Cerebellar nuclear complex (tissue), 1 donor: ENCODE measurements around the gene COMMD4.
A peak's percentile ranks its signal among the peaks of the same experiment; 100 is the strongest.
"Not testable (repeated sequence)": the region's sequence is repeated elsewhere in the genome, so short reads cannot be mapped to it uniquely, and the experiment has no call there.

Experiments used
- DNase-seq, 2 experiments: peaks; one replicate each; lab custom pipeline; 2025; lab: John Stamatoyannopoulos, UW

Gene COMMD4

GRCh38 chr15:75335705-75336355, at the start of gene COMMD4:
Gene COMMD4, plus strand, starts transcription at chr15:75336063. Its CDS starts 27 bp downstream, at chr15:75336090.
- peak; percentile 42 to 83 for DNase-seq

- DNase-seq = not testable (repeated sequence)
These were observed 42.2 kb upstream of the COMMD4 start for GRCh38 chr15:75293660-75294059.

GRCh38 chr15:75298541-75299310, 37.1 kb upstream of the COMMD4 start:
- not testable (repeated sequence) for DNase-seq

- DNase-seq = not testable (repeated sequence)
These were observed 36.6 kb upstream of the COMMD4 start for GRCh38 chr15:75299311-75299688.

- DNase-seq = not testable (repeated sequence)
These were observed 35.8 kb upstream of the COMMD4 start for GRCh38 chr15:75300026-75300425.

GRCh38 chr15:75302318-75302717, 33.5 kb upstream of the COMMD4 start:
- no peak for DNase-seq

- DNase-seq = not testable (repeated sequence)
These were observed 33.1 kb upstream of the COMMD4 start for GRCh38 chr15:75302753-75303152.

- DNase-seq = no peak
These were observed 29.7 kb upstream of the COMMD4 start for GRCh38 chr15:75306188-75306587.

GRCh38 chr15:75307778-75308390, 28.0 kb upstream of the COMMD4 start:
- DNase-seq = no peak

GRCh38 chr15:75309711-75310110, 26.2 kb upstream of the COMMD4 start:
- no peak for DNase-seq

GRCh38 chr15:75312548-75312947, 23.3 kb upstream of the COMMD4 start:
- not testable (repeated sequence) for DNase-seq

GRCh38 chr15:75313116-75313845, 22.6 kb upstream of the COMMD4 start:
- no peak for DNase-seq

- no peak for DNase-seq
These were observed 21.1 kb upstream of the COMMD4 start for GRCh38 chr15:75314552-75315290.

GRCh38 chr15:75319231-75319897, 16.5 kb upstream of the COMMD4 start:
- DNase-seq = not testable (repeated sequence)

- no peak for DNase-seq
These were observed 14.2 kb upstream of the COMMD4 start for GRCh38 chr15:75321711-75322110.

- no peak for DNase-seq
These were observed 9.9 kb upstream of the COMMD4 start for GRCh38 chr15:75325922-75326321.

- DNase-seq = no peak
These were observed 8.9 kb upstream of the COMMD4 start for GRCh38 chr15:75327005-75327404.

GRCh38 chr15:75327491-75327890, 8.4 kb upstream of the COMMD4 start:
- DNase-seq = no peak

GRCh38 chr15:75328493-75329314, 7.2 kb upstream of the COMMD4 start:
- no peak for DNase-seq

GRCh38 chr15:75329571-75329970, 6.3 kb upstream of the COMMD4 start:
- DNase-seq = no peak
